ENCODE results near the gene DROSHA. TPM values are rescaled to one million over a fixed set of nuclear protein-coding genes. Genes with fewer than 3 reads are reported as not detected.
"Not testable (repeated sequence)": the region's sequence is repeated elsewhere in the genome, so short reads cannot be mapped to it uniquely, and the experiment has no call there.

The DROSHA gene
- total RNA-seq, 3 donors from 2014 or later (not counting 1 experiment from before 2014, with no cell fraction given) = 44.9 to 55.9 (median 50.5) TPM

GRCh38 chr5:31362931-31363568 is 168.8 kb downstream of the DROSHA start:
- DNase-seq (no peak), ATAC-seq (no peak)
- TF ChIP-seq, protein P1, sequence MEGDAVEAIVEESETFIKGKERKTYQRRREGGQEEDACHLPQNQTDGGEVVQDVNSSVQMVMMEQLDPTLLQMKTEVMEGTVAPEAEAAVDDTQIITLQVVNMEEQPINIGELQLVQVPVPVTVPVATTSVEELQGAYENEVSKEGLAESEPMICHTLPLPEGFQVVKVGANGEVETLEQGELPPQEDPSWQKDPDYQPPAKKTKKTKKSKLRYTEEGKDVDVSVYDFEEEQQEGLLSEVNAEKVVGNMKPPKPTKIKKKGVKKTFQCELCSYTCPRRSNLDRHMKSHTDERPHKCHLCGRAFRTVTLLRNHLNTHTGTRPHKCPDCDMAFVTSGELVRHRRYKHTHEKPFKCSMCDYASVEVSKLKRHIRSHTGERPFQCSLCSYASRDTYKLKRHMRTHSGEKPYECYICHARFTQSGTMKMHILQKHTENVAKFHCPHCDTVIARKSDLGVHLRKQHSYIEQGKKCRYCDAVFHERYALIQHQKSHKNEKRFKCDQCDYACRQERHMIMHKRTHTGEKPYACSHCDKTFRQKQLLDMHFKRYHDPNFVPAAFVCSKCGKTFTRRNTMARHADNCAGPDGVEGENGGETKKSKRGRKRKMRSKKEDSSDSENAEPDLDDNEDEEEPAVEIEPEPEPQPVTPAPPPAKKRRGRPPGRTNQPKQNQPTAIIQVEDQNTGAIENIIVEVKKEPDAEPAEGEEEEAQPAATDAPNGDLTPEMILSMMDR (IDR thresholded peaks at IDR 0.05) = no peak
- H3K4me3 ChIP-seq (ENCODE audit: low read length) = no peak overlapping the region
- 100% methylated on average over 1 of the region's 3 CpGs for WGBS (ENCODE audit: insufficient coverage)
- intact Hi-C loops (cut with micrococcal nuclease) = no loop called here
- Mint-ChIP-seq H3K4me3 (no peak overlapping the region), H3K9me3 (peaks cover 0 to 6% of the 10 kb centered on the region in 2 donors), H3K4me1 (no peaks in the 10 kb centered on the region), H3K27me3 (ENCODE audit: low read depth in 2 of 2) (no peaks in the 10 kb centered on the region), H3K36me3 (no peaks in the 10 kb centered on the region), H3K27ac (no peak overlapping the region)
- no peaks in the 10 kb centered on the region for H3K9me3 ChIP-seq (ENCODE audit: control insufficient read depth, insufficient read depth, low read length)
- H3K36me3 ChIP-seq (ENCODE audit: control insufficient read depth, insufficient read depth, low read length) = no peaks in the 10 kb centered on the region
- H3K27ac ChIP-seq (ENCODE audit: low read length) = no peak overlapping the region
- H3K4me1 ChIP-seq (ENCODE audit: control insufficient read depth, insufficient read depth, low read length) = no peaks in the 10 kb centered on the region
- no peaks in the 10 kb centered on the region for H3K27me3 ChIP-seq (ENCODE audit: control insufficient read depth, insufficient read depth, low read length)

GRCh38 chr5:31362529-31362900 is 169.4 kb downstream of the DROSHA start:
- no peaks in the 10 kb centered on the region for H3K4me1 Mint-ChIP-seq
- no CpG with 5 or more reads among the region's 1 CpG for WGBS (ENCODE audit: insufficient coverage)
- Histone ChIP-seq H3K4me1 (ENCODE audit: control insufficient read depth, insufficient read depth, low read length) (no peaks in the 10 kb centered on the region), H3K4me3 (ENCODE audit: low read length) (no peak overlapping the region), H3K36me3 (ENCODE audit: control insufficient read depth, insufficient read depth, low read length) (no peaks in the 10 kb centered on the region), H3K27ac (ENCODE audit: low read length) (no peak overlapping the region), H3K9me3 (ENCODE audit: control insufficient read depth, insufficient read depth, low read length) (no peaks in the 10 kb centered on the region), H3K27me3 (ENCODE audit: control insufficient read depth, insufficient read depth, low read length) (no peaks in the 10 kb centered on the region)
- TF ChIP-seq, protein P1 (IDR thresholded peaks at IDR 0.05) = no peak
- H3K9me3 Mint-ChIP-seq = peaks cover 0 to 8% of the 10 kb centered on the region in 2 donors
- H3K4me3 Mint-ChIP-seq = no peak overlapping the region
- no peak overlapping the region for H3K27ac Mint-ChIP-seq
- intact Hi-C loops (cut with micrococcal nuclease) = no loop called here
- ATAC-seq (no peak), DNase-seq (no peak)
- no peaks in the 10 kb centered on the region for H3K27me3 Mint-ChIP-seq (ENCODE audit: low read depth in 2 of 2)
- H3K36me3 Mint-ChIP-seq = no peaks in the 10 kb centered on the region

DNA sequence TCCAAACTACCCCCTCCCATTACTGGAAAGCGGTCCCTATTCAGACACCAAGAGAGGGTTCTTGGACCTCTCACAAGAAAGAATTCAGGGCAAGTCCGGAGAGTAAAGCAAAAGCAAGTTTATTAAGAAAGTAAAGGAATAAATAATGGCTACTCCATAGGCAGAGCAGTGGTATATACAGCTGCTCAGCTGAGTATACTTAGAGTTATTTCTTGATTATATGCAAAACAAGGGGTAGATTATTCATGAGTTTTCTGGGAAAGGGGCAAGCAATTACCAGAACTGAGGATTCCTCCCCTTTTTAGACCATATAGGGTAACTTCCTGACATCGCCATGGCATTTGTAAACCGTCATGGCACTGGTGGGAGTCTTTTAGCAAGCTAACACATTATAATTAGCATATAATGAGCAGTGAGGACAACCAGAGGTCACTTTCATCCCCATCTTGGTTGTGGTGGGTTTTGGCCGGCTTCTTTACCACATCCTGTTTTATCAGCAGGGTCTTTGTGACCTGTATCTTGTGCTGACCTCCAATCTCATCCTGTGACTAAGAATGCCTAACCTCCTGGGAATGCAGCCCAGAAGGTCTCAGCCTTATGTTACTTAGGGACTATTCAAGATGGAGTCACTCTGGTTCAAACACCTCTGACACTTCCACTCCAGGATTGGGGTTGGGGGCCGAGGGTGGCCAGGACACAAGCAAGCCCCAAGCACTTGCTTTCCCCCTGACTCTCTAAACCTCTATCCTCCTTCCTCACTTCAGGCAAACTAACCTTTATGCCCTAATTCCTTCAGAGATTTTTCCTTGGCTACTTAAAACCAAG is 170.0 kb downstream of the DROSHA start:
- H3K9me3 Mint-ChIP-seq; H3K27me3 Mint-ChIP-seq (ENCODE audit: low read depth in 2 of 2); H3K27ac ChIP-seq (ENCODE audit: low read length); H3K27me3 ChIP-seq (ENCODE audit: control insufficient read depth, insufficient read depth, low read length); intact Hi-C loops (cut with micrococcal nuclease); H3K4me3 ChIP-seq (ENCODE audit: low read length); ATAC-seq; DNase-seq; H3K4me1 ChIP-seq (ENCODE audit: control insufficient read depth, insufficient read depth, low read length); H3K27ac Mint-ChIP-seq; H3K4me1 Mint-ChIP-seq; H3K4me3 Mint-ChIP-seq; H3K9me3 ChIP-seq (ENCODE audit: control insufficient read depth, insufficient read depth, low read length); H3K36me3 ChIP-seq (ENCODE audit: control insufficient read depth, insufficient read depth, low read length); H3K36me3 Mint-ChIP-seq: not testable (repeated sequence)
- WGBS (ENCODE audit: insufficient coverage) = 64% methylated on average over 4 of the region's 6 CpGs

DNA sequence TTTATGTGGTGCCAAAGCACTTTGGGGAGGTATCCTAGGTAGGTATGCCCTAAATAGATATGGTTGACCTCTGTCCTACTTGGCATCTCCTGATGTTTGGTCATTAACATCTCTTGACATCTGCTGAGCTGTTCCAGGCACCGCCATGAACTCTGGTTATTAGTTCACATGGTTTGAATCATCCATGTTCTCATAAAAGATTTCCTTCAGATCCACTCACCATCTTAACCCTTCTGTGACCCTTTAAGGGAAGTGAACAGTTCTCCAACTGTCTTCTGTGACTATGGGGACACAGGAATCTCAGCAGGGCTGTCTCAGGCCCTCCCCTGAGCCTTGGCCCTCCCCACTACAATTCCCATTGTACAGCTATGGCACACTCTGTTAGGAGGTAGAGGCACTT is 170.7 kb downstream of the DROSHA start:
- Mint-ChIP-seq H3K36me3 (no peaks in the 10 kb centered on the region), H3K9me3 (peaks cover 0 to 8% of the 10 kb centered on the region in 2 donors), H3K27me3 (ENCODE audit: low read depth in 2 of 2) (no peaks in the 10 kb centered on the region), H3K4me3 (no peak overlapping the region), H3K27ac (no peak overlapping the region), H3K4me1 (no peaks in the 10 kb centered on the region)
- Histone ChIP-seq H3K4me1 (ENCODE audit: control insufficient read depth, insufficient read depth, low read length) (no peaks in the 10 kb centered on the region), H3K4me3 (ENCODE audit: low read length) (no peak overlapping the region), H3K27me3 (ENCODE audit: control insufficient read depth, insufficient read depth, low read length) (no peaks in the 10 kb centered on the region), H3K9me3 (ENCODE audit: control insufficient read depth, insufficient read depth, low read length) (no peaks in the 10 kb centered on the region), H3K36me3 (ENCODE audit: control insufficient read depth, insufficient read depth, low read length) (no peaks in the 10 kb centered on the region), H3K27ac (ENCODE audit: low read length) (no peak overlapping the region)
- intact Hi-C loops (cut with micrococcal nuclease) = no loop called here
- TF ChIP-seq, protein P1 (IDR thresholded peaks at IDR 0.05) = no peak
- DNase-seq (no peak), ATAC-seq (no peak)
- 84% methylated on average over 1 of the region's 1 CpG for whole genome bisulfite sequencing (ENCODE audit: insufficient coverage)
